HepG2 (cell line): ENCODE results near the gene SLC6A6.

Experiments
- ZNF776 ChIP-seq: sonication (generic); formaldehyde crosslinking; IDR thresholded peaks from 2 replicates; pipeline ENCODE4 v1.4.0; 2020; ENCODE audit warnings: mild to moderate bottlenecking, missing genetic modification reagents
- TF ChIP-seq, protein P1 (sequence below): sonication (generic); formaldehyde crosslinking; IDR thresholded peaks from 2 replicates; pipeline ENCODE4 v1.8.0; 2022; ENCODE audit warnings: mild to moderate bottlenecking, missing genetic modification reagents; ENCODE audit not compliant: insufficient replicate concordance

DNA sequence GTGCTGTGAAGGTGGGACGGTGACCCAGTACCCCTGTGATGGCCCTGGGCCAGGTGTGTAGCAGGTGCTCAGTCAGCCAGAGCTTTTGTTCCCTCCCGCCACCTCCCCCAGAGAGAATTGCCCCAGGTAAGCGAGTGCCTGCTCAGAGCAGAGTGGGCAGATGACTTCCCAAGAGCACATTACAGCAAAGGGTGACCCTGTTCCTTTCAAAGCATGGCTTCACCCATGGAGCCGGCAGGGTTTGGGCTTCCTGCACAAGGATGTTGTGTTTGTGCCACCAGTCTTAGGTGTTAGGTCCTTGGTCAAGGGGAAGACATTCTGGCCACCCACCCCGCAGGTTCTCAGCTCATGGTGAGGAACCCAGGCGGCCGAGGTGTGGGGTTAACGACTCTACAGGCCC, 30.7 kb downstream of the SLC6A6 start:
- TF ChIP-seq ZNF776: no peak
- TF ChIP-seq, protein P1, sequence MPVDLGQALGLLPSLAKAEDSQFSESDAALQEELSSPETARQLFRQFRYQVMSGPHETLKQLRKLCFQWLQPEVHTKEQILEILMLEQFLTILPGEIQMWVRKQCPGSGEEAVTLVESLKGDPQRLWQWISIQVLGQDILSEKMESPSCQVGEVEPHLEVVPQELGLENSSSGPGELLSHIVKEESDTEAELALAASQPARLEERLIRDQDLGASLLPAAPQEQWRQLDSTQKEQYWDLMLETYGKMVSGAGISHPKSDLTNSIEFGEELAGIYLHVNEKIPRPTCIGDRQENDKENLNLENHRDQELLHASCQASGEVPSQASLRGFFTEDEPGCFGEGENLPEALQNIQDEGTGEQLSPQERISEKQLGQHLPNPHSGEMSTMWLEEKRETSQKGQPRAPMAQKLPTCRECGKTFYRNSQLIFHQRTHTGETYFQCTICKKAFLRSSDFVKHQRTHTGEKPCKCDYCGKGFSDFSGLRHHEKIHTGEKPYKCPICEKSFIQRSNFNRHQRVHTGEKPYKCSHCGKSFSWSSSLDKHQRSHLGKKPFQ: no peak
